ENCODE results near the gene PCGF3.

The PCGF3 gene

DNA sequence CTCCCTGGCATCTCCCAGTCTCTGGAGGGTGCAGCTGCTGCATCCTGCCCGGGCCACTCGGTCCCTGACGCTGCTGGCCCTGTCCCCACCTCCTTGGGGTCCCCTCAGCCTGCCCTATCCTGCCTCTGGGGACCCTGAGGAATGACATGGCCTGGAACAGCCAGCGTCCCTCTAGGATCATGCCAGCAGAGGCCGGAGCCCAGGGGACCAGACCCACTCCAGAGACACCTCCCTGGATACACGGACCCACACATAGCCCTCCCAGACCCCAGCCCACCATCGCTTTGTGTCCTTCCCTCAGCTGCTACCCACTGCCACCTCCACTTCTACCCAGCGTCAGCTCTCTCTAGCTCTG is 84.8 kb downstream of the PCGF3 start:
- Histone ChIP-seq H3K4me1 (ENCODE audit: low read depth, poor library complexity, severe bottlenecking) (no peaks in the 10 kb centered on the region), H4K20me1 (ENCODE audit: insufficient read depth) (no peaks in the 10 kb centered on the region), H3K9ac (no peak overlapping the region), H3K4me2 (no peak overlapping the region), H3K36me3 (ENCODE audit: insufficient read depth) (no peaks in the 10 kb centered on the region), H2AFZ (ENCODE audit: low read depth) (no peak overlapping the region), H3K27ac (no peak overlapping the region), H3K4me3 (IDR thresholded peaks at IDR 0.05; ENCODE audit: insufficient read depth, low read depth, low read length) (no peak overlapping the region), H3K79me2 (ENCODE audit: insufficient read depth, low read depth) (no peaks in the 10 kb centered on the region), H3K27me3 (ENCODE audit: insufficient read depth, low read depth) (no peaks in the 10 kb centered on the region)
- TF ChIP-seq, protein P1, sequence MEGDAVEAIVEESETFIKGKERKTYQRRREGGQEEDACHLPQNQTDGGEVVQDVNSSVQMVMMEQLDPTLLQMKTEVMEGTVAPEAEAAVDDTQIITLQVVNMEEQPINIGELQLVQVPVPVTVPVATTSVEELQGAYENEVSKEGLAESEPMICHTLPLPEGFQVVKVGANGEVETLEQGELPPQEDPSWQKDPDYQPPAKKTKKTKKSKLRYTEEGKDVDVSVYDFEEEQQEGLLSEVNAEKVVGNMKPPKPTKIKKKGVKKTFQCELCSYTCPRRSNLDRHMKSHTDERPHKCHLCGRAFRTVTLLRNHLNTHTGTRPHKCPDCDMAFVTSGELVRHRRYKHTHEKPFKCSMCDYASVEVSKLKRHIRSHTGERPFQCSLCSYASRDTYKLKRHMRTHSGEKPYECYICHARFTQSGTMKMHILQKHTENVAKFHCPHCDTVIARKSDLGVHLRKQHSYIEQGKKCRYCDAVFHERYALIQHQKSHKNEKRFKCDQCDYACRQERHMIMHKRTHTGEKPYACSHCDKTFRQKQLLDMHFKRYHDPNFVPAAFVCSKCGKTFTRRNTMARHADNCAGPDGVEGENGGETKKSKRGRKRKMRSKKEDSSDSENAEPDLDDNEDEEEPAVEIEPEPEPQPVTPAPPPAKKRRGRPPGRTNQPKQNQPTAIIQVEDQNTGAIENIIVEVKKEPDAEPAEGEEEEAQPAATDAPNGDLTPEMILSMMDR (conservative IDR thresholded peaks at IDR 0.05; ENCODE audit: low read depth, low read length) = no peak

DNA sequence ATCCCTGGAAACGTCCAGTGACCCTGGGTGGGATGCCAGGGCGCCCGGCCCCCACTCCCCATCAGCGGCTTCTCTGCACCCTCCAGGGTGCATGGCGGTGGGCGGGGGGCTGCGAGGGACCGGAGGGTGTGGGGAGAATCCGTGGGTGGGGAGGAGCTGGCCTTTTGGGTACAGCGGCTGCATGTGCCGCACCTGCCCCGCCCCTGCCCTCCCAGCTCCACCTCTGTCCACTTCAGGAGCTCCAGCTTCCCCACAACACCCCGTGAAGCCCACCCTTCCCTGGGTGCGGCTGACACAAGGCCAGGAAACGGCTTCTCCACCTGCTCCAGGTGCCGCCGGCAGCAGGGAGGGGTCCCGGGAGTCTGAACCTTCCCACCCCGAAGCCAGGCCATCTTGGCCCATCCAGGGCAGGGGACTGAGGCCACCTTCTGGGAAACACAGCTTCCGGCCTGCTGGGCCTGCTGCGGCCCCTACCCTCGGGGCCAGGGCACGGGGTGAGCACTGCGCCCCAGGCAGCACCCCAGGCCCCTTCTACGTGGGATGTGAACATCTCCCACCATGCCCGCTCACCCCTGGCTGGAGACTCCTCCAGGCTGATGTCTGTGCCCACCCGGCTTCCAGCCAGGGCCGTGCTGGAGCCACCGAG is 85.7 kb downstream of the PCGF3 start:
- Histone ChIP-seq H3K4me3 (IDR thresholded peaks at IDR 0.05; ENCODE audit: insufficient read depth, low read depth, low read length) (no peak overlapping the region), H3K79me2 (ENCODE audit: insufficient read depth, low read depth) (no peaks in the 10 kb centered on the region), H2AFZ (ENCODE audit: low read depth) (no peak overlapping the region), H3K4me1 (ENCODE audit: low read depth, poor library complexity, severe bottlenecking) (no peaks in the 10 kb centered on the region), H3K36me3 (ENCODE audit: insufficient read depth) (no peaks in the 10 kb centered on the region), H4K20me1 (ENCODE audit: insufficient read depth) (no peaks in the 10 kb centered on the region), H3K27ac (no peak overlapping the region), H3K9ac (no peak overlapping the region), H3K4me2 (no peak overlapping the region), H3K27me3 (ENCODE audit: insufficient read depth, low read depth) (no peaks in the 10 kb centered on the region)
- TF ChIP-seq, protein P1 (conservative IDR thresholded peaks at IDR 0.05; ENCODE audit: low read depth, low read length) = no peak

DNA sequence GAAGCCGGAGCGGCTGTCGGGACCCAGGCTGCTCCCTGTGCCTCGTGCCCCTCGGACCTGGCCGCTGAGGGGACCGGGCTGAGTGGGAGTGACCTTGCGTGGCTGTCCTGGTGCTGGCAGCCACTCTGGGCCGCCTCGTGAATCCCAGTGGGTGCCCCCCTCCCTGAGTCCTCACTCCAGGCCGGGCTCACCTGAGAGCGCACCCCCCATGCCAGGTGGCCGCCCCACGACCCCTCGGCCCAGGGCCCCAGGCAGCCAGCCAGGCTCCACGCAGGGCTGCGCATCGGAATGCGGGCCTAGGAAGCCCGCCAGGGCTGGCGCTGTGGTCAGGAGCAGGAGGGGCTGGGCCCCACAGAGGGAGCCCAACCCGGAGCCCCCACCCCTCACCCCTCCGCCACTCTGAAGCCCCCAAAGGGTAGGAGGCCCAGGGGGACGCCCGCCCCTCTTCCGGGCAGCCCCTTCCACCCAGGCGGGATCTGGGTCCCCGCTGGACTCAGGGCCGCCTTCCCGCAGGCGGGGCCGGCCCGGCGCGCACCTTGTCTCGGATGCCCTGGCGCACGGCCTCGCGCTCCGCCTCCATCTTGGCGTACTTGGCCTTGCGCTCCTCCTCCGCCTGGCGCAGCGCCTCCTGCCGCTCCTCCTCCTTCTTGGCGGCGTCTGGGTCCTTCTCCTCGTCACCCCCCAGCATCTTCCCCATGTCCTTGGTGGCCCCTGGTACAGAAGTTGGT is 86.4 kb downstream of the PCGF3 start:
- no peaks in the 10 kb centered on the region for H3K36me3 ChIP-seq (ENCODE audit: insufficient read depth)
- no peaks in the 10 kb centered on the region for H3K27me3 ChIP-seq (ENCODE audit: insufficient read depth, low read depth)
- no peaks in the 10 kb centered on the region for H3K79me2 ChIP-seq (ENCODE audit: insufficient read depth, low read depth)
- H3K4me3 ChIP-seq (IDR thresholded peaks at IDR 0.05; ENCODE audit: insufficient read depth, low read depth, low read length) = no peak overlapping the region
- no peak overlapping the region for H3K9ac ChIP-seq
- no peak overlapping the region for H2AFZ ChIP-seq (ENCODE audit: low read depth)
- no peak overlapping the region for H3K4me2 ChIP-seq
- no peak overlapping the region for H3K27ac ChIP-seq
- TF ChIP-seq, protein P1 (conservative IDR thresholded peaks at IDR 0.05; ENCODE audit: low read depth, low read length) = no peak
- H3K4me1 ChIP-seq (ENCODE audit: low read depth, poor library complexity, severe bottlenecking) = no peaks in the 10 kb centered on the region
- no peaks in the 10 kb centered on the region for H4K20me1 ChIP-seq (ENCODE audit: insufficient read depth)

DNA sequence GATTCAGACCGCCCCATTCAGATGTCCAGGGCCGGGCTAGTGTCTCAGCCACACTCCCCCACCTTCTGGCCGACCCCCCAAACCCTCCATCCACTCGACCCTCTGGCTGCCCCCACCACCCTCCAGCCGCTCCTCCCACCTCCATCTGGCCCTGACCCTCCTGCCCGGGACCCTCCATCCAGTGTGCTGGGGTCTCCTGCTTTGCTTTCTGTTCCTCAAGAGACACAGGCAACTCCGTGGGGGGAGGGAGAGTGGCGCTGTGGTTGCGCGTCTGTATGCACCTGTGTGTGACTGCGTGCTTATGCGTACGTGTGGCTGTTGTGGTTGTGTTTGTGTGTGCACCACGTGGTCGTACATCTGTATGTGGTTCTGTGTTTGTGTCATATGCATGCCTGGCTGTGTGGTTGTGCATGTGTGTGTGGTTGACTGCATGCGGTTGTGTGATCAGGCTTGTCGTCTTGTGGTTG is 87.0 kb downstream of the PCGF3 start:
- Histone ChIP-seq H3K27me3 (ENCODE audit: insufficient read depth, low read depth) (no peaks in the 10 kb centered on the region), H3K36me3 (ENCODE audit: insufficient read depth) (no peaks in the 10 kb centered on the region), H3K79me2 (ENCODE audit: insufficient read depth, low read depth) (no peaks in the 10 kb centered on the region), H3K4me1 (ENCODE audit: low read depth, poor library complexity, severe bottlenecking) (no peaks in the 10 kb centered on the region), H4K20me1 (ENCODE audit: insufficient read depth) (no peaks in the 10 kb centered on the region), H3K4me2 (no peak overlapping the region), H3K27ac (no peak overlapping the region), H3K9ac (no peak overlapping the region), H3K4me3 (IDR thresholded peaks at IDR 0.05; ENCODE audit: insufficient read depth, low read depth, low read length) (no peak overlapping the region), H2AFZ (ENCODE audit: low read depth) (no peak overlapping the region)
- TF ChIP-seq, protein P1 (conservative IDR thresholded peaks at IDR 0.05; ENCODE audit: low read depth, low read length) = no peak

Data from KMS-11 (cell line).